CD4-positive, alpha-beta T cell treated with Interleukin-15 for 1 hour (primary cell): ENCODE results near the gene MRC2.
"Not testable (repeated sequence)": the region's sequence is repeated elsewhere in the genome, so short reads cannot be mapped to it uniquely, and the experiment has no call there.

Experiments used
- DNase-seq: peaks from one replicate; pipeline ENCODE4 v3.0.0-alpha.2; 2020

The MRC2 gene, protein sequence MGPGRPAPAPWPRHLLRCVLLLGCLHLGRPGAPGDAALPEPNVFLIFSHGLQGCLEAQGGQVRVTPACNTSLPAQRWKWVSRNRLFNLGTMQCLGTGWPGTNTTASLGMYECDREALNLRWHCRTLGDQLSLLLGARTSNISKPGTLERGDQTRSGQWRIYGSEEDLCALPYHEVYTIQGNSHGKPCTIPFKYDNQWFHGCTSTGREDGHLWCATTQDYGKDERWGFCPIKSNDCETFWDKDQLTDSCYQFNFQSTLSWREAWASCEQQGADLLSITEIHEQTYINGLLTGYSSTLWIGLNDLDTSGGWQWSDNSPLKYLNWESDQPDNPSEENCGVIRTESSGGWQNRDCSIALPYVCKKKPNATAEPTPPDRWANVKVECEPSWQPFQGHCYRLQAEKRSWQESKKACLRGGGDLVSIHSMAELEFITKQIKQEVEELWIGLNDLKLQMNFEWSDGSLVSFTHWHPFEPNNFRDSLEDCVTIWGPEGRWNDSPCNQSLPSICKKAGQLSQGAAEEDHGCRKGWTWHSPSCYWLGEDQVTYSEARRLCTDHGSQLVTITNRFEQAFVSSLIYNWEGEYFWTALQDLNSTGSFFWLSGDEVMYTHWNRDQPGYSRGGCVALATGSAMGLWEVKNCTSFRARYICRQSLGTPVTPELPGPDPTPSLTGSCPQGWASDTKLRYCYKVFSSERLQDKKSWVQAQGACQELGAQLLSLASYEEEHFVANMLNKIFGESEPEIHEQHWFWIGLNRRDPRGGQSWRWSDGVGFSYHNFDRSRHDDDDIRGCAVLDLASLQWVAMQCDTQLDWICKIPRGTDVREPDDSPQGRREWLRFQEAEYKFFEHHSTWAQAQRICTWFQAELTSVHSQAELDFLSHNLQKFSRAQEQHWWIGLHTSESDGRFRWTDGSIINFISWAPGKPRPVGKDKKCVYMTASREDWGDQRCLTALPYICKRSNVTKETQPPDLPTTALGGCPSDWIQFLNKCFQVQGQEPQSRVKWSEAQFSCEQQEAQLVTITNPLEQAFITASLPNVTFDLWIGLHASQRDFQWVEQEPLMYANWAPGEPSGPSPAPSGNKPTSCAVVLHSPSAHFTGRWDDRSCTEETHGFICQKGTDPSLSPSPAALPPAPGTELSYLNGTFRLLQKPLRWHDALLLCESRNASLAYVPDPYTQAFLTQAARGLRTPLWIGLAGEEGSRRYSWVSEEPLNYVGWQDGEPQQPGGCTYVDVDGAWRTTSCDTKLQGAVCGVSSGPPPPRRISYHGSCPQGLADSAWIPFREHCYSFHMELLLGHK (N-terminal part only)

DNA sequence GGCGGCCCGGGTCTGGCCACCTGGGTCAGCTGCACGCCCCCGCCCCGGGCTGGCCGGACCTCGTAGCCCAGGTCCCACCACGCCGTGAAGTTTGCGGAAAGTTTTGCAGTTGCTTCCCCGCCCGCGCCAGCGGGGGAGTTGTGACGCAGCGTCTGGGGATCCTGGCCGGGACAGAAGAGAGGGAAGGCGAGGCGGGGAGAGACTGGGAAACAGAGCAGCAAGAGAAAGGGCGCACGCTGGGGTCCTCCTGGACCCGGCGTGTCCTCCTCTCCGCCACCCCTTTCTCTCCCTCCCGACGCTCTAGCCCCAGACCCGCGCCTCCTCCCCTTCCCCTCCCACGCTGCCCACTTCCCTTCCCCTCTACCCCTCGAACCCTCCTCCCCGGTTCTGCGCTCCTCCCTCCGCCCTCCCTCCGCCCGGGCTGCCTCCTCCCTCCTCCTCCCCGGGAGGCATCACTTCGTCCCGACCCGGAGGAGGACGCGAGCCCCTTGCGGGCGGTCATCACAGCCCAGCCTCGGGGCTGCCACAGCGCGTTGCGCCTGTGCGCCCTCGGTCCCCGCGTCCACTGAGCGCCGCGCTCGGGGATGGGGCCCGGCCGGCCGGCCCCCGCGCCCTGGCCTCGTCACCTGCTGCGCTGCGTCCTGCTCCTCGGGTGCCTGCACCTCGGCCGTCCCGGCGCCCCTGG is at the start of gene MRC2:
MRC2 (plus strand) TSS at position 452 of the 685 bp plus-strand sequence; CDS start at position 585, 133 bp downstream.
- no peak for DNase-seq

DNA sequence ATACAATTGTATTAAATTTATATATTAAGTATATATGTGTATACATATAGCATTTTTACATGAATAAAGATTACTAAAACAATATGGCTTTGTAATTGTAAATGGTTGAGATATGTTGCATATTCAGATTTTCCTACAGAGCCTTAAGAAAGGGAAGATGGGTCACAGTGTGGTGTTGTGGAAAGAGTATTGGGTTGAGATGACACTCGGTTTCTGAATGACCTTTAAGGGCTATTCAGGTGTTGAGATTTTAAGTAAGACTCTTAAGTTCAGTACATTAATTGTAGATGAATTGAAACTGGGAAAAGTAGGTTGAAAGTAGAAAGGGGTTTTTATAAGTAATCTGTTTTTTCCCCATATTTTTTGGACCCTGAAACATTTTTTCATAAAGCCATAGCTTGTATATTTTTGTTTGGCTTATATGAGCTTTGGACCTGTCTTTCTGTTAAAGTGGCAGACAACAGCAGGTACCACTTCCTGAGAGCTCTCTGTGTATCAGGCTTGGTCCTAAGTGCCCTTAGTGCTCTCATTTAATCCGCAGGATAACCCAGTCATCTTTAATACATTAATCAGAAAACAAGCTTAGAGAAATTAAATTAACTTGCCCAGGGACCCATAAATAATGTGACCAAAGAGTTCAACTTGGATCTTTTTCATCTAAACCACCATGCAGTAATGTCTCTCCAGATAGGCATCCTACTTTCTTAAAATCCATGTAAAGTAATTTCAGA is 48.5 kb upstream of the MRC2 start:
- DNase-seq, result no peak

DNA sequence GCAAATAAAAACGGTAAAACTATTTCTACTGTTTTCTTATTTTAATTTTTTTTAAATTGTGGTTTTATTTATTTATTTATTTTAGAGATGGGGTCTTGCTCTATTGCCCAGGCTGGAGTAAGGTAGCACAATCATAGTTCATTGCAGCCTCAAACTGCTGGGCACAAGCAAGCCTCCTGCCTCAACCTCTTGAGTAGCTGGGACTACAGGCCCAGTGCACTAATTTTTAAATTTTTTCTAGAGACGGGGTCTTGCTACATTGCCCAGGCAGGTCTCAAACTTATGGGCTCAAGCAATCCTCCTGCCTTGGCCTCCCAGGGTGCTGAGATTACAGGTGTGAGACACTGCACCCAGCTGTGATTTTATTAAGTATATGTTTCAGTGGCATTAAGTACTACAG is 46.5 kb upstream of the MRC2 start:
- DNase-seq, result no peak

DNA sequence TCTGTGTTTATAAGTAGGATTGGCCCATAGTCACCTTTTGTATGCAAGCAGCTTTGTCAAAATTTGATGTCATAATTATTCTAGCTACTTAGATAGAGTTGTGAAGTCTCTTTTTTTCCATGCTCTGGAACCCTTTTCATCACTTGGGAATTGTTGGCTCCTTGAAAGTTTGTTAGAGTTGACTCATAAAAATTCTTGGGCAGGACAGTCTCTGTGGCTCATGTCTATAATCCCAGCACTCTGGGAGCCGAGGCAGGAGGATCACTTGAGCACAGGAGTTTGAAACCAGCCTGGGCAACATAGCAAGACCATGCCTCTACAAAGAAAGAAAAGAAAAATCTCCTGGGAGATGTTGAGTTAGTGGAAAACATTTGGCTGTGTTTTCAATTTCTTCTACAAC is 45.7 kb upstream of the MRC2 start:
- no peak for DNase-seq

DNA sequence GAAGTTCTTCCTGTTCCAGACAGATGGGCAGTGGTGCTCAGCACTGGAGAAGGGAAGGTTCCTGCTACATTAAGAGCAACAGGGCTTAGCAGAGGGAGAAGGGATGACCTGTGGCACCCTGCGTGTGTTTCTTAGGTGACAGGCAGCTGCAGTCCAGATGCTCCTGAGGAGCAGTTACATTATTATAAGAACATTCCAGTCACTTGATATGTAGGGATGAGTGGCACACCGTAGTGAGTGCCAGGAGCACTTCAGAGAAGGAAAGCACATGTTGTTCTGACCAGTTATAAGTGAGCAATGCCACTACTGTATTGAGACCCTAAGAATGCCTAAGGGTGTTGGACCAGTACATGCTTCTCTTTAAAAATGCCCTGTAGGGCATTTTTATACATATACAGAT is 39.9 kb upstream of the MRC2 start:
- no peak for DNase-seq

DNA sequence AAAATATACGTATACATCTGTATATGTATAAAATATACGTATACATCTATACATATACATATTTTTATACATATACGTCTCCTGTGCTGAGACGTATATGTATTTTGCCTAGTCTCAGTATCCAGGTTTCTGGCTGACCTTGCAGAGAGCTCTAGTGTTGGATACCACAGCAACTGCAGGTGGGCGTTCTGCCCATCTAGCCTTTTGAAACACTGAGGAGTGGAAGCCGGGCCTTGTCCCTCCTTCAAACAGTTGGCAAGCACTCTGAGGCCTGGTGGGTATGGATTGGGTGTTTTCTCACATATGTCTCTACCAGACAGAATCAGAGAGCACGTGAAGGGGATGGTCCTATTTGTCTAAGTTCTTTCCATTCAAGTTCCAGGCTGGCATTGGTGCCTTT is 39.4 kb upstream of the MRC2 start:
- DNase-seq, result no peak

DNA sequence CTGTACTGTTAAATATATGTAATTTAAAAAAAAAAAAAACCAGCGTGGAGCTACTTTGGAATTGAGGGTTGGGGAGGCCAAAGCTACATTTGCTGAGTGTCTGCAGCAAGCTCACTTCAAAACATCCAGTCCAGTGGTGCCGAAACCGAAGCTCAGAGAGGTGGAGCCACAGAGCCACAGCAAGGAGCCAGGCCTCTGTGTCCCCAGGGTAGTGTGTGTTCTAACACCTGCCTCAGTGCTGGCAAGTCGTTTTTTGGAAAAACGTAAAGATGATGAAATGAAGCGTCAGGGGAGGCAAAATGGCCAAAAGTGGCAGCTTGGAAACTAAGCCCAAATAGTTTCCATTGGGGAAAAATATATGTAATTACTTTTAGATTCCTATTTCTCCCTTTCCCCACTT is 36.1 kb upstream of the MRC2 start:
- DNase-seq, result no peak

DNA sequence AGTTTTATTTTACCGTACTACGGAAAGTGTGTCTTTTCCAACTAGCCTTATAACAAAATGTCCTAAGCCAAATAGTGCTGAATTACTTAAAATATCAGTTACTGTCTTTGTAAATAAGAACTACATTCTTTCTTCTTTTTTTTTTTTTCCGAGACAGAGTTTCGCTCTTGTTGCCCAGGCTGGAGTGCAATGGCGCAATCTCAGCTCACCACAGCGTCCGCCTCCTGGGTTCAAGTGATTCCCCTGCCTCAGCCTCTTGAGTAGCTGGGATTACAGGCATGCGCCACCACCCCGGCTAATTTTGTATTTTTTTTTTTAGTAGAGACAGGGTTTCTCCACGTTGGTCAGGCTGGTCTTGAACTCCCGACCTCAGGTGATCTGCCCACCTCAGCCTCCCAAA is 35.6 kb upstream of the MRC2 start:
- not testable (repeated sequence) for DNase-seq

DNA sequence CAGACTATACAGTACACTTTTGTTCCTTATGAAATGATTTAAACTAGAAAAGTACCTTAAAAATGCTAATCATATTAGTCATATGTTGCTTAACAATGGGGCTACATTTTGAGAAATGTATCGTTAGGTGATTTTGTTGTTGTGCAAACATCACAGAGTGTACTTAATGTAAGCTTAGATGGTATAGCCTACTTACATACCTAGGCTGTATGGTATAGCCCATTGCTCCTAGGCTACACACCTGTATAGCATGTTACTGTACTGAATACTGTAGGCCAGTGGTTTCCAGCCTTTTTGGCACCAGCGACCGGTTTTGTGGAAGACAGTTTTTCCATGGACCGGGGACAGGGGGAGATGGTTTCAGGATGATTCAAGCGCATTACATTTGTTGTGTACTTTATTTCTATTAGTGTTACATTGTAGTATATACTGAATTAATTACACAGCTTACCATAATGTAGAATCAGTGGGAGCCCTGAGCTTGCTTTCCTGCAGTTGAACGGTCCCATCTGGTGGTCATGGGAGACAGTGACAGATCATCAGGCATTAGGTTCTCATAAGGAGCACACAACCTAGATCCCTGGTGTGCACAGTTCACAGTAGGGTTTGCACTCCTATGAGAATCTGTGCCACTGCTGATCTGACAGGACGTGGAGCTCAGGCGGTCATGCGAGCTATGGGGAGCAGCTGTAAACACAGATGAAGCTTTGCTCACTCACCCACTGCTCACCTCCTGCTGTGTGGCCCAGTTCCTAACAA is 35.0 kb upstream of the MRC2 start:
- DNase-seq, result no peak

DNA sequence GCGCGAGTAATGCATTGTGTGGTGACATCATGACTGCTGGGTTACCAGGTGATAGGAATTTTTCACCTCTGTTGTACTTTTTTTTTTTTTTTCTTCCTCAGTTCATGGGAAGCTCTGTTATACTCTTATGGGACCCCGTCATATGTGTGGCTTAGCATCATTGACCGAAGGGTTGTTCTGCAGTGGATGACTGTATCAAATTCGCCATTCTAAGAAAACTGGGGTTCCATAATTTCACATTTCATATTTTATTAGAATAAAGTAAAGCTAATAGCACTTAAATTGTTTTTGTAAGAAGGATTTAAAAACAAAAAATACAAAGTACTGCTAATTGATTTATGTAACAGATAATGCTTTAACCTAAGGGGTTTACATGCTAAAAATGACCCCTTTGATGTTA is 32.0 kb upstream of the MRC2 start:
- DNase-seq, result no peak

DNA sequence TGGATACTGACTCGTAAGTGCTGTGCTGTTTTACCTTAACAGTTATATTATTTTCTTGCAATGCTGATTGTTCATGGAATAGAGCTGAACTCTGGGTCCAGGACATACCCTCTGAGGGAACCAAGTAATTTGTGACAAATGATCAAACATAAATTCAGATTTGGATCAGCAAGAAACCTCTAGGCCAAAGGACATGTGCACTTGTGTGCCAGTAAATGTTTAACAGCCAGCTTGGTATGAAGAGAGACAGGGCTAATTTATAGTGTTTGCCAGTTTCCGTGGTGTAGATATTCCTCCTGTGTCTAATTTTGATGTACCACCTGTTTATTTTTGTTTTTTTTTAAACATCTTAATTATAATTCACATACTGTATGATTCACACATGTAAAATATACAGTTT is 30.8 kb upstream of the MRC2 start:
- DNase-seq, result no peak

DNA sequence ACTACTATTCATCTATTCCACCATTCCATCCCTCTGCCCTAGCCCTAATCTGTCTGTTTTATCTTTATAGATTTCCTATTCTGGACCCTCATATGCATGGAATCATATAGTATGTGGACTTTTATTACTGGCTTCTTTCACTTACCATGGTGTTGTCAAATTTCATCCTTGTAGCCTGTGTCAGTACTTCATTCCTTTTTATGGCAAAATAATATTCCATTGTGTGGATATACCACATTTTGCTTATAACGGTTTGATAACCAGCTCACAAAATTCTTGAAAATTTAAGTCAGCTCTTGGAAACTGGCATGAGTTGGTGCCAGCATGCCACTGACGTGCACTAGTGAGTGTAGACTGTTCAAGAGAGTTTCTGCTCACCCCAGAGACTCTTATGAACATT is 30.3 kb upstream of the MRC2 start:
- no peak for DNase-seq

DNA sequence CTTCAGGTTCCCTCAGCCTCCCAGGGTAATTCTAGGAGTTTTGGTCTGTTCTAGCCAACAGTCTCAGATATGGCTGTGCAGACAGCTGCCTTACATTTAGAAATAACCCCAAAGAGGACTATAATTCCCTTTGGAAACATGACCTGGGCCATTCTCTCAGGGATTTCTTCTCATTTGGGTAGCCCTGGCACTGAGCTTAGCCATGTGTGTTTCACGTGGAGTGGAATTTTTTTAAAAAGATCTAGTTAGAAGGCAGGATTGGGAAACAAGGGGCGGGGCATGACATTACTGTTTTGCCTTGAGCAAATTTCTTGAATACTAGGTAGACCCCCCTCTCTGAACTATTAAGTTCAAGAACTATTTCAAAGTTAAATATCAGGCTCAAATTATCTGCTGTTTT is 29.6 kb upstream of the MRC2 start:
- no peak for DNase-seq

DNA sequence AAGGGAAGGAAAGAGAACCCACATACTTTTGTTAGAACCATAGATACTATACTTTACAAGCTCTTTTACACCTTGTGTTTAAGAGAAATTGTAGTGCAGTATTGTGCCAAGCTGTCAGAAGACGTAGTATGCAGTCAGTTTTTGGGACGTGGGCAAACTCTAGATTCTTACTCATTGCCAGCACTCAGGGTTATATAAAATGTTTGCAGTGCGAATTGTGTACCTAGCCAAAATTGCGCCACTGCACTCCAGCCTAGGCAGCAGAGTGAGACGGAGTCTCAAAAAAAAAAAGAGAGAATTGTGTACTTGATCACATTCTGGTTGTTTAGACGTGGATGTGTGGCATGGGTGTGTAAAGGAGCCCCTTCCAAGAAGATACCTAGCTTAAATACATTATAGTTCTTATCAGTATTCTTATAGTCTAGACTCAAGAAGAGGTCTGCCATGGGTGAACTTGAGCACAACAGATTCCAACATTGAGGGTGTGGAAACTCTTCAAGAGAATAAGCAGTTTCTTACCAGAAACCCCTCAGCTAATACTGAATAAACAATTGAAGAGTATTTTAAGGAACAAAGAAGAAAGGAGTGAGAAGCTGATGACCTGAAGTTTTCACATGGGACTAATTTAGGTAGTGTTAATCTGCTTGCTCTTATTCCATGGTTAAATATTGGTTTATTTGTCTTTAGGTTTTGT is 27.4 kb upstream of the MRC2 start:
- DNase-seq, result no peak

DNA sequence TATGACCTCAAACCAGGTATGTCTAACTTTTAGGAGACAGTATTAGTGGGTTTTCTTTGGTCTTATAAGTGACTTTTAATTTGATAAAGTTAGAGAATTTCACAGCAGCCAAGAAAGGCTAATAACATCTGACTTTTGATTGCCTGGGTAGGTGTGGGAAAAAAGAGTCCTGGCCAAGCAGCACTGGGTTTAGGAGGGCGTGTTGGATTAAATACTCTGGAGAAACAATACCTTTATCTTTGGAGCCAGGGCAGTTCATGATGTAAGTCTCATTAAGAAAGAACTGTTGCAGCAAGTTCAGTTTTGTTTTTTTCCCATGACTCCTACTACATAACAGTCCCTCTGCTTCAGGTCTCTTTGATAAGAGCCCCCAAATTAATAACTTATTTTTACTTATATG is 26.7 kb upstream of the MRC2 start:
- DNase-seq, result no peak

DNA sequence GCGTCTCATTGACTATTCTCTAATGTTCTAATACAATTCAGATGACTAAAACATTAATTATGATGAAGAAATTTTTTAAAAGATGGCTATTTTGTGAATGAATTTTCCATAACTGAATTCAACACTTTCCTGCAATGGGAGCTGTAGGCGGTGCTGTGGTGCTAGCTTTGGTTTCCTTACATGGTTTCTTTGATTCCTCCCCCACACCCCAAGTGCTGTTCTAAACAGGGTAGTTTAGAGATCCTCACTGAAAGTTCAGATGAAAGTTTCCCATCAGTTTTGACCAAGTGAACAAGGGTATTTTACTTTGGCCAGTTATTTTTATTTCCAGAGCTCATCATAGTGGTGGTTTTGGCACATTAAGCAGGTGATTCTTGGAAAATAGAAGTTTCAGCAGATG is 26.0 kb upstream of the MRC2 start:
- DNase-seq, result no peak

DNA sequence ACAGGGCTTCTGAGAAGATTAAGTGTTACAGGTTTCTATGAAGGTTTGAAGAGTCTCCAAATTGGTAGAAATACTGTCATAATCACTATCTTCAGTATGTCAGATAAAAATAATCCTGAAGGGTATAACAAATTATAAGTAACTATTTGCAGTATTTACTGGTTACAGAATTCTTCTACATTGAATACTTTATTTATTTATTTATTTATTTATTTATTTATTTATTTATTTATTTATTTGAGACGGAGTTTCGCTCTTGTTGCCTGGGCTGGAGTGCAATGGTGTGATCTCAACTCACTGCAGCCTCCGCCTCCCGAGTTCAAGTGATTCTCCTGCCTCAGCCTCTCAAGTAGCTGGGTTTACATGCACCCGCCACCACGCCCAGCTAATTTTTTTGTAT is 23.7 kb upstream of the MRC2 start:
- not testable (repeated sequence) for DNase-seq

DNA sequence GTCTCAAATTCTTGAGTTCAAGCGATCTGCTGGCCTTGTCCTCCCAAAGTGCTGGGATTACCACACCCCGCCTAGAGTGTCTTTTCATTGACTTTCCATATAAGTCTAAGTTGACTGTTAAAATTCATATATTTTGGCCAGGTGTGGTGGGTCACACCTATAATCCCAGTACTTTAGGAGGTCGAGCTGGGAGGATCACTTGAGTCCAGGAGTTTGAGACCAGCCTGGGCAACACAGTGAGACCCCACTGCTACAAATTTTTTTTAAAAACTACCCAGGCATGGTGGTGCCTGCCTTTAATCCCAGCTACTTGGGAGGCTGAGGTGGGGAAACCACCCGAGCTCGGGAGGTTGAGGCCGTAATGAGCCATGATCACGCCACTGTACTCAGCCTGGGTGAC is 21.9 kb upstream of the MRC2 start:
- no peak for DNase-seq

DNA sequence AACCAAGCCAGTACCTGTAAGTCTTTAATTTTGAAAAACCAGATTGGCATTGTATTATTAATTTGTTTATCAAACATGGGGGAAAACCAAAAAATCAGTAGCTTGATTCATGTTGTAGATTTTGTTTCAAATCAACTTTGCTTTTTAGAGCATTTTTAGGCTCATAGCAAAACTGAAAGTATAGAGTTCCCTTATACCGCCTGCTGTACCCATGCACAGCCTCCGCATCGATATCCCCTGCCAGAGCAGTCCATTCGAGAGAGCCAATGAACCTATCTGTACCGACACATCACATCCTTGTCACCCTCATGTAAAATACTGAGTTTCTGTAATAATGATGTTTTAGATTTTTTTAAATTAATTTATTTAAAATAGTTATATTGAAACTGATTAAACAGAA is 16.2 kb upstream of the MRC2 start:
- no peak for DNase-seq

DNA sequence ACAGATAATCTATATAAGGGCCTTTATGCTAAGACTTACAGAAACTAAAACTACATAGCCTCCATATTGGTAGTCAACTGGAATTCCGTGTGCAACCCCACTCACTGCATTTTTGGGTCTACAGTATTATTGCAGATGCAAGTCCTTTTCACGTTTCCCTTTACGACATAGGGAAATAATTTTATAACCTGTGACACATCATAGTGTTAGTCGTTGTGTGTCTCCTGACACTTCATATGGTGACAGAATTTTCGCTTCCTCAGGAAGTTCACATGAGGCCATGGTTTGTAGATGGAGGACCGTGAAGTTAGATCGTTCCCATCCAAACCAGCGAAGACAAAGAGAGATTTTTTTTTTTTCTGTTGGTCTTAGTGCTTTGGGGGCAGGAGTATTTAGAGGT is 15.7 kb upstream of the MRC2 start:
- no peak for DNase-seq

DNA sequence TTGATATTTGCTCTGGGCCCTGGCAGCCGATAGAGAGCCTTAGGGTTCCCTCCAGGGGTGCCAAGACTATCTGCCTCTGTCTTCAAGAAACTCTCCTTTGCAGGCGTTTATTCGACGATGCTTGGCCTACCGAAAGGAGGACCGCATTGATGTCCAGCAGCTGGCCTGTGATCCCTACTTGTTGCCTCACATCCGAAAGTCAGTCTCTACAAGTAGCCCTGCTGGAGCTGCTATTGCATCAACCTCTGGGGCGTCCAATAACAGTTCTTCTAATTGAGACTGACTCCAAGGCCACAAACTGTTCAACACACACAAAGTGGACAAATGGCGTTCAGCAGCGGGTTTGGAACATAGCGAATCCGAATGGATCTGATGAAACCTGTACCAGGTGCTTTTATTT is 15.2 kb upstream of the MRC2 start:
- DNase-seq, result not testable (repeated sequence)
